GM10847 (cell line): ENCODE data around the gene CYREN.

ENCODE experiments used
- POLR2A ChIP-seq: IDR thresholded peaks from 2 replicates; pipeline ENCODE4 v1.6.1; 2011; ENCODE audit not compliant: insufficient read length; ENCODE audit errors: extremely low read depth

The CYREN gene

DNA sequence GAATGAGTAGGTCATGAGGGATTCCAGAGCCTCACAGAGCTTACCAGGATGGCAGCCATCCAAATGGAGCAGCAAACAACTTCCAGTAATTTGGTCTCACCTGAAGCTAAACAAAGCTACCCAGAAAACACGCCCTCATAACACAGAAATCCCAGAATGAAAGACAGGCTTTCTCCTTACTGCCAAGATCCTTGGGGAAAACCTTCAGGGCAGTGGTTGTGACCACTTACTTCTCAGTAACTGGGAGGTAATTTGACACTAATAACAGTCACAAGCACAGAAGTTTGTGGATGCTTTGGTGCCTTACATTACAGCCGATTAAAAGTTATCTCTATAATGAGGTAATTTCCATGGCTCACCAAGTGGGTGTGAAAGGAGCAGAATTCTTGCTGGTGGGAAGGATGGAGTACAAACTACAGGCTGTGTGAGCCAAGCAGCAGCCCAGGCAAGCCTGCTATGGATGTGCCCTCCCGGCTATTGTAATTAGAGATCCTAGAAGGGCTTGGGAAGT lies 30.4 kb upstream of the CYREN start:
- no peak for TF ChIP-seq POLR2A

DNA sequence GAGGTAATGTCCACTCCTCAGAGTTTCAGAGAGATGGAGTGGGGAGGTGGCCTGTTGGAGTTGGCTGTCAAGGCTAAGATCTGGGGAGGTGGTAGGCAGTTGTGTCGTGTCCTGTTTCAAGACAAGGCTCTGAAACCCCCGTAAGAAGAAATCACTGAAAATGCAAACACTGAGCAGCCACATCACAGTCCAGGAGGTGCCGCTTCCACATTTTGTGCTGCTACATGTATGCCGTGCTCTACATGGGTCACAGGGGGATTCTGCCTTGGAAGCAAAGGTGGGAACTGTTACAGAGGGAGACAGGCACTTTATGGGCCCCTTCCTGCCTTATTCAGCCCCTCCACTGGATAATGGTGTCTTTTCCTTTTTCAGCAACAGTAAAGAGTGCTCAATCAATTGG lies 28.9 kb upstream of the CYREN start:
- TF ChIP-seq POLR2A, result no peak

DNA sequence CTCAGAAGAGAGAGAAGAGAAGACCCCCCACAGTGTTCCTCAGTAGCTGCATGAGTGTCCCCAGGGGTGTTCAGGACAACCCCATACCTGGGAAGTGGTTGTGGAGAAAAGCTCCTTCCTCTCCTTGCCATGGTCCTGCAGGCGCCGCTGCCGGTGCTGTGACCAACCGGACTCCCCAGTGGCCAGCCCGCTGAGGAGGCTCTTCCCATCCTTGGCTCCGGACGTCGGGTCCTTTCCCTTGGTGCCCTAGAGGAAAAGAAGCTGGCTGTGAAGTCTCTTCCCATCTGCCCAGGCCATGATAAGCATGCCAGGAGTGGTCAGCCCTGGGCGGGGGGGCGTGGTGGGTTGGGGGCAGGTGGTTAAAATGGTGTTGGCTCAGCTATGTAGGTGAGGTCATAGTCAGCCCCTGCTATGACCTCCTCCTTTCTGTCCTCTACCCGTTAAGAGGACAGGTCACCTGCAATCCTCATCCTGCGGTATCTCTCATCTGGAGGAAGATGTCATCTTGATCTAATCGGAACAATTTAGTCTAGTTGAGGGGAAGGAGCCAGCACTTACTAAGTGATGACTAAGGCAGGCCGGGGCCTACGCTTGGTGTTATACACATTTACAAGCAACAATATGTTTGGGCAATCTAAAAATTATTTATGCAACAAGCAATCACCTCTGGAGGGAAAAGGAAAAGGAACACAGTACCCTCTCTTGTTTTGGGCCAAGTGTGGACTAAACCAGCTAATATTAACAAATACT lies 27.6 kb upstream of the CYREN start:
- no peak for TF ChIP-seq POLR2A

DNA sequence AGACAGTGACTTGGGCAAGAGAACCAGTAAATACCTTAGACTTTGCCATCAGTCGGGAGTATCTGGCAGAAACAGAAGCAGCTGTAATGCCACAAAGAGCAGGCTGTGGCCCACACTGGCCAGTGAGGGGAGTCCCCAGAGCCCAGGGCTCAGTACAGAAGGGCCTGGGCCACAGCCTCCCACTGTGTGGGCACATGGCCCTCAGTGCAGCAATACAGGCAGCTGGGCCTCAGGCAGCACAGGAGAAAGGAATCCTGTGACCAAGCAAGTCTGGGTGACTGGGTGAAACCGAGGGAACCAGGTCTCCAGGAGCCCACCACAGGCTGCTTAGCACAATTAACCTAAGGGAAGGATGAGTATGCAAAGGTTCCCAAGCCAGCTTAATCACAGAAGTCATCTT lies 26.8 kb upstream of the CYREN start:
- no peak for TF ChIP-seq POLR2A

DNA sequence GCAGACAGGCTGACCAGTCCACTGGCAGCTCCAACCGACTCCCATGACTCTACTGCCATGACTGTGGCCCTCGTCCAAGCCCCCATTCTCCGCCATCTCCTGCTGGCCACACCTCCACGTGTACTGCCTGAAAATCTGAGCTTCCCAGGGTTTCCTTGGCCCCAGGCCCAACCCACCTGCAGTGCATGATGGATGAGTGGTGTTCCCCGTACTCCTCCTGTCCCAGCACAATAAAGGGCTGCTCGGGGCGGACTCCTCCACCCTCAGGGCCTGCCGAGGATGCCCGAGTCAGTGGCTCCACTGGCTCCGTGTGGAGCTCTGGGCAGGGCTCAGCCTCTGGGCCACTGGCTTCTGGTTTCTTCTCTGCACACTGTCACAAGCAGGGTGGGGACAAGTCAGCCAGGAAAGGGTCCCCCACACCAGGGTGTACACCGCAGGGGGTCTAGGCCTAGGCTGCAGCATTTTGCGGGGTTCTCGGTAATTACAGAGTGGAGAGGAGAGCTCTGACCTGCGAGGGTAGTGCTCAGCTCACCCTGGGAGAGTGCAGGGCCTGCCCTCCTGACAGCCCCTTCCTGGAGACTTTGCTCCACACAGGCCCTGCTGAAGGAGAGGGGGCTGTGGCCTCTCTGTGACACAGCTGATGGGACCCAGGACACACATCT lies 25.6 kb upstream of the CYREN start:
- TF ChIP-seq POLR2A, result no peak

DNA sequence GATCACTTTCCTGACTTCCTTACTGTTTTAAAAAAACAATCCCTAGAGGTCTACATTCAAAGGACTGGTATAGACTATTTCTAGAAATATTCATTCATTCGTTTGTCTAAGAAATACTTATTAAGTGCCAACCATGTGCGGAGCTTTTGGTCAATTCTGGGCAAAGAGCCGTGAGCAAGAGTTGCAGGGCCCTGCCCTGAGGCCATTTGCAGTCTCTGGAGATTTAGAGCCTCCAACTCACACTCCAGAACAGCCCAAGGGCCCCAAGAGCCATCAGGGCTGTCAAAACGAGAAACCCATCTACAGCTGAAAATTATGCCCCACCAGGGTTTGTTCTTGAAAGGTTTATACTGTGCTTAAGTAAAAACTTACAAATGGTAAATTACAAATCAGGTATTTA lies 24.6 kb upstream of the CYREN start:
- no peak for TF ChIP-seq POLR2A

DNA sequence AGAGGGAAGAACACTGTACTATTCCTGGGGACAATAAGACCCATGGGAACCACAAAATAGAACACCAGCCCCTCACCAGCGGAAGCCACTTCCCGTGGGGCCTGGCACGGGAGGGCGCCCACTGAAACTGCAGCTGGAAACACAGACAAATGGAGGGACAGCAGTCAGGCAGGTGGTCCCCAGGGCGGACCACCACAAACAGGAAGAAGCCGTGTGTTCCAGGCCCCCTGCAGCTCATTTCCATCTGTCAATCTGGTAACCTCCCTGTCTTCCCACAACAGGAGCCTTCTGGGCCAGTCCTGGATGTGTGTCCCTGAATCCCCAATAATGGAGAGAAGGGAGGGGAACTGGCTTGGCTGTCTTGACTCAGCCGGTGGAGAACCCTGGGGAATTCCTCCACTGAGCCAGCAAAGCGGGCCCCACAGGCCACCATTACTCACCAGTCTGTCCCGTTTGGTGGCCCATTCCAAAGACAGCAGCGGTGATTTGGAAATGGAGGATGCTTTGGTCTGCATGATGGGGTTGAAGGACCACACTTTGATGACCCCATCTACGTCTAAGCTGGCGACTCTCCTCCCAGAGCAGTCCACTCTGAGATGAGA lies 24.1 kb upstream of the CYREN start:
- TF ChIP-seq POLR2A, result no peak

DNA sequence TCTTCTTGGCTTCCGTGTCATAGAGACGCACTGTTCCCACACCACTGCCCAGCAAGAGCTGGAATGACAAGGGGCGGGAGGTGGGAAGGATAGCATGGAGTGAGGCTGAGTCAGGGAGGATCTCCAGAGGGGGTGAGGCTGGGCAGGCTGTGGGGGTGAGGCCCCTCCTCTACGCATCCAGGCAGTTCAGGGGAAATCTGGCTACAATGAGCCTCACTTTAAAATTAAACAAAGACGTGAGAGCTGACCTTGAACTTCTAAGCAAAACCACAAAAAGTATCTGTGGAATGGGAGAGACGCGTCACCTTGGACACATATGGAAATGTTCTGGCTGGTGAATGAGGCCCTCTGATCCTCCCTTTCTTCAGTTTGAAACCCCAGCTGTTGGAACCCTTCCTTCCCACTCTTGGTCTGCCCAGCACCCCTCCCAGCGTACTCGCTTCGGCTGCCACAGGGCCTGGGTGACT lies 23.1 kb upstream of the CYREN start:
- TF ChIP-seq POLR2A, result no peak

DNA sequence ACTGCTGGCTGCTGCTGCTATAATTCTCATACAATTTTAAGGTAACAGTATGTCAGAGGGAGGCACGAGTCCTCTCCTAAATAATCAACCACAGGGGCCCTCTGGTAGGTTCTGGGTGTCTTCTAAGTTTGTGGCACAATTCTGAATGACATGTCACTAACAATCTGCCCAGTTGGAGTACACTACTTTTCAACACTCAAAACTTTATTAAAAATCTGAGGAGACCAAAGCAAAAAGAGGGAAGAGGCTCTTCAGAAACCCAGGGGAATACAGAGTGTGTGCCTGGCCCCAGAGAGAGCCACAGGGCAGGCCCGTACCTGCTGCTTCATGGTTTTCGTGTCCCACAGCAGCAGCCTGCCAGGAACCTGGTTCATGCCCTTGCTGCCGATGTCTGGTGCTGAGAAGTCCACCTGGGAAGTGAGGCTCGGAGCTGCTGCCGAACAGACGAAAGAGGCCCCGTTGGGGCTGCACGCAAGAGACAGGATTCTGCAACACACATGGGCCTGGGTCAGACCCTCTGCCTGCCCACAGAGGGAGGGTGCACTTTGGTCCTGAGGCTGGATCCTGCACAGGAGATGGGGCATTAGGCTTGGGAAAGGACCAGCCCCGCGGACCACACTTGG lies 22.5 kb upstream of the CYREN start:
- no peak for TF ChIP-seq POLR2A

DNA sequence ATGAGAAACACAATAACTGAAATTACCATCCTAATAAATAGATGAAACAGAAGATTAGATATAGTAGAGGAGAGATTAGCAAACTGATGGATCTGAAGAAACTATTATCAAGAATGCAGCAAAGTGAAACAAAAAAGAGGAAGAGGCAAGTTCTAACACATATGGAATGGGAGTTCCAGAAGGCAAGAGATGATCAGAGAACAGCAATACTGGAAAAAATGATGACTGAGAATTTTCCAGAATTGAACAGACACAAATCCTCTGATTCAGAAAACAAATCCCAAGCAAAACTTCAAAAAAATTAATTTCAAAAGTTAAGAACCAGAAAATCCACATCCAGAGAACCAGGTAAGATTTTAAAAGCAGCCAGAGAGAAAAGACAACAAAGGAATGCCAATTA lies 20.2 kb upstream of the CYREN start:
- no peak for TF ChIP-seq POLR2A

DNA sequence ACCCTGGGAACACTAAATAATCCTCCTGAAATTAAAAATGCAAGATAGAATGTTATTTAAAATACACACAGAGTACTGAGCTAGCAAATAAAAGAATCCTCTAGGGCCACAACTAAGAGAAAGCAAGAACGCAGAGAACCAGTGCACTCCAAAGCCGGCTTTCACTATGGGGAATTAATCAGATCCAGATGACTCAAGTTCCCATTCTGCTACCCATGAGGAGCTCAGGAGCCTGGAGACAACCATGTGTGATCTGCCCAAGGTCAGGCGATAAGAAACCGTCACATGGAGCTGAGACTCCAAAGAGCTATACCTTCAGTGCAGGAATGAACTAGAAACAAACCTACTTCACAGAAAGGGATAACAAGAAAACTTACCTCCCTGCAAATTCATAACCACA lies 19.5 kb upstream of the CYREN start:
- no peak for TF ChIP-seq POLR2A

DNA sequence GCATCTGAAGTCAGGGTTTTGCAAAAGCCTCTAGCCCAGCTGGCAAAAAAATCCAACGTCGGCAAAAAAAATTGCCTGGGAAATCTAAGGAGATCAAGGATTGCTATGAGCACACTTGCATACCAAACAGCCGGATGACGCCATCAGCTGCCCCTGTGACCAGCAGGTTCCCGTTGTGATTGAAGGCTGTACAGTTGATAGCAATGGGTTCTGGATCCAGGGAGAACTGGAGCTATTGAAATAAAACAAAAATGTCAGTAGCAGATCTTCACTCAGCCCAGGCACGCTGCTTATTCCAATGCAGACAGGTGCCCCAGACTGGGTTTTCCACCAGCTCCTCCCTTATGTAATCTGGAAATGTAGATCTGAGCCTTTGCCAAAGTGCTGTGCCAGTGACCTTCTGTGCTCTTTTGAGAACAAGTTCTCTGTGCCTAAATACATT lies 18.7 kb upstream of the CYREN start:
- no peak for TF ChIP-seq POLR2A

DNA sequence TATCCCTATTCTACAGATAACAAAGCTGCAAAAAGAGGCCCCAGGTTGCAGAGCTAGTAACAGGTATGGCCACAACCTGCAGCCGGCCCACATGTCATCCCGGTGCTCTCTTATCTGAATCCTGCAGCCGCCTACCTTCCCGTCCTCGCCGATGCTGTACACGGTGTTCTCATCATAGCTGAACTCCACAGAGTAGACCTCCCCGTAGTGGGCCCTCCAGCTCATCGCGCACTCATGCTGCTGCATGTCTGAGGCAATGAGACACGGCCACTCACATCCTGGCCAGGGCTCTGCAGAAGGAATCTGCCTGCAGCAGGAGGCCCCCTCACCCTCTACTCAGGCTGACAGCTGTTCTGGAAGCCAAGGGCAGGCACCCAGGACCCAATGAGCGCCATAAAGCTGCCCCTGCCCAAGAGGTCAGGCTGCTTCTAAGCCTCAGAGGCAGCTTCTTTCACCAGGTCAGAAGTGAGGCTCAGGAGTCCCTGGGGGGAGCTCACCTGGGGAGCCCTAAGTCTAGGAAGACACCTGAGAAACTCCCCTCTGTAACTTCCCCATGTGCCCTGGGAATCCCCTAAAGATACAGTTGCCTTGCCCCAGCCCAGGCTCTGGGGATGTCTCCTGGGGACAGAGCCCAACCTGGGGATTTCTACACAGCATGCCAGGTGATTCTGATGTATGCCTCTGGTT lies 17.9 kb upstream of the CYREN start:
- no peak for TF ChIP-seq POLR2A

DNA sequence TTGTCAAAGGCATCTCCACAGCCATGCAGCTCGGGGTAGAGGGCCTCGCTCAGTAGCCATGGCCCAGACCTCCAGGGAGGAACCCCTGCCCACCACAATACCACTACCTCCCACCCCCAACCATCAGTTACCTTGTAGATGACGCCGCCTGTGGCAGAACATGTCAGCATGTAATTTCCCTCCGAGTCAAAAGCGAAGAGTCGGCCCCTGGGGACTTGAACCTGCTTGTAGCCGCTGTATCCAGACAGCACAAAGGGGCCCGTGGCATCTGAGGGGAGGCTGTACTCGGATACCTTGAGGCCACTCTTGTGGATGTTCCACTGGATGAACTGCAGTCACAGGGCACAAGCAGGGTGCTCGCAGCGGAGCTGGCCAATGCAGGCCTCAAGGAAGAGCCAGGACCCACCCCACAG lies 16.3 kb upstream of the CYREN start:
- no peak for TF ChIP-seq POLR2A

DNA sequence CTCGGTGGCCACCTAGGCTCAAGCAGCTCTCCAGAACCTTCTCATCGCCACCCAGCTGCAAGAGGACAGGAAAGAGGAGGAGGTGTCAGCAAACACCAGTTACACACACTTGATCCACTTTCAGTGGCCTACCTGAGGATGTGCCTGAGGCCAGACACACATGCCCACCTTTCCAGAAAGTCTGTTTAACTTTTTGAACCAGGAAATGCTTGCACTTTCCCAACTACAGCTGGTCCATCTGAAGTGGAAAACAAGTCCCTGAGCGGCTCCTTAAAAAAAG lies 15.7 kb upstream of the CYREN start:
- no peak for TF ChIP-seq POLR2A
